CD4-positive, alpha-beta T cell treated with Interleukin-4 for 1 hour (primary cell): ENCODE data around the gene GJA3.
"Not testable (repeated sequence)": the region's sequence is repeated elsewhere in the genome, so short reads cannot be mapped to it uniquely, and the experiment has no call there.

ENCODE experiments used
- DNase-seq, 2 donors: peaks; one replicate each; pipeline ENCODE4 v3.0.0-alpha.2; 2020 to 2022

GJA3 gene

DNA sequence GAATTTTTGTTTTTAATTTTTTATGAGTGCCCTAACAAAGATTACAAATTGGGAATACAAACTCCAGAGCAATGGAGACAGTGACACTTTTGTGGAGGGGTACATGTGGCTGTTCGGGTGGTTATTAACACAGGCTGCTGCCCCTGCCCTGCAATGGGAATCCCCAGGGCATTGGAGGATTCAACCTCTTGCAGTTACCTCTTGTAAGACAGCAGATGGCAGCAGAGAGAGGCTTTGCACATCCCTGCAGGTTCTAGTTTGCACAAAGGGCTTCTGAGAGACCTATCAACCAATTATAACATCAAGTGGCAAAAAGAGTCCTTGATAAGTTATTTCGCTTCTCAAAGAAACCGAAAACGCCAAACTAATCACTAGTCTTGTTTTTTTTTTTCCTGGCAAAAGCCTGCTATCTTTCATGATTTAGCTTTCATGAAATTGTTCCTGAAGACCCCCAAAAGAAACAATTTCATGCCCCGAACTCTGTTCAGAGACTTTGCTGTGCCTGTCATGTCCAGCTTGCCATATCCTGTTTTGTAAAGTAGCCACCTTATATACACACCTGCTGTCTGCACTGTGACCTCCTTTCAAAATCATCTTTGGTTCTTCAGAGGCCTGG, 21.5 kb upstream of the GJA3 start:
- DNase-seq: peak; percentile 70 to 77

DNA sequence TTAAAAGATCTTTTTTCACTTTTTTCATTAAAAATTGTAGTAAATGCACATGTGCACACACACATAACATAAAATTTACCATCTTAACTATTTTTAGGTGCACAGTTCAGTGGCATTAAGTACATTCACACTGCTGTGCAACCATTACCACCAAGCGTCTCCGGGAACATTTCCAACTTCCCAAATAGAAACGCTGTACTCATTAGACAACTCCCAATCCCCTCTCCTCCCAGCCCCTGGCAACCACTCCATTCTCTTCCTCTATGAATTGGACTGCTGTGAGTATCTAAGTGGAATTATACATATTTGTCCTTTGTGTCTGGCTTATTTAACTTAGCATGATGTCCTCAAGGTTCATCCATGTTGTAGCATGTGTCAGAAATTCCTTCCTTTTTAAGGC, 20.3 kb upstream of the GJA3 start:
- no peak for DNase-seq

DNA sequence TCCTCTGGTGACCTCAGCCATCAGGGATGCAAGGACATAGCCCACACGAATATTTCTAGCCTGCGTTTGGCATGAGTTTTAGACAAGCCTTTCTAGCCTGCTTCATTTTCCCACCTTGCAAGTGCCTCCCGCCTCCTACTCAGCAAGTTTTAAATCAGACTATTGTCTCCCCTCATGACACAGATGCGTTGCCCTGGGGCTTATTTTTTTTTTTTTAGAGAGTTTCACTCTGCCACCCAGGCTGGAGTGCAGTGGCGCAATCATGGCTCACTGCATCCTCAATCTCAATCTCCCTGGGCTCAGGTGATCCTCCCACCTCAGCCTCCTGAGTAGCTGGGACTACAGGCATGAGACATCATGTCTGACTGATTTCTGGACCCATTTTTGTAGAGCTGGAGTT, 17.3 kb upstream of the GJA3 start:
- no peak for DNase-seq

DNA sequence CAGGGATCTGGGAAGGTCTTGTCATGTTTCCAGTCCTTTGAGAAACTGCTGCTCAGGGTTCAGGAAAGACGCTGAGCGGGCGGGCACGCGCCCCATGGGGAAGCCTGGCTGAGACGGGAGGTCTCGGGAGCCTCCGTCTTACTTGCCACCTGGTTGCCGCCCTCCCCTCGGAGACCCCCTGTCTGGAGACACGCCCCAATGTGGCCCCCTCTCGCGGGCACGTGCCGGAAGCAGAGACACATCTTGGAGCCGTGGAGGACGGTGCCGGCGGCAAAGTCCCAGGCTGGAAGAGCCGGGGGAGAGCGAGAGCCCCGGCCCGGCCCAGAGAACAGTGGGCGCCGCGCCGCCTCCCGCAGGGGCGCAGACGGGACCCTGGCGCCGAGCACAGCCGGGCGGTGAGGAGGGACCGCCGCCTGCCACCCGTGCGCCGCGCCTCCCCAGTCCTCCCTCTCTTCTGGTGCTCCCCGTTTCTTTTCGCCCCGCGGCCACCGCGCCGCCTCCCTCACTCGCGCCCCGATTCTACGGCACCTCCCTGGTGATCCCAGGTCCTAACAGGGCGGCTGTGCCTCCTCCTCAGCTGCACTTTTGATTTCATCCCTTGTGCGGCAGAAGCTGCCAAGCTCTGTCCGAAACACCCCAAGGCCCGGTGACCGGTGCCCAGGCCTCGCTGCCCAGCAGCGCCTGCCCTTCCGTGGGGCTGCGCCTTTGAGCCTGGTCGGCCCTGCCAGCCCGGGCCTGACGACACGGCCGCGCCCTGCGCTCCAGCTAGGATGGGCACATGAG, 16.4 kb upstream of the GJA3 start:
- DNase-seq: no peak

DNA sequence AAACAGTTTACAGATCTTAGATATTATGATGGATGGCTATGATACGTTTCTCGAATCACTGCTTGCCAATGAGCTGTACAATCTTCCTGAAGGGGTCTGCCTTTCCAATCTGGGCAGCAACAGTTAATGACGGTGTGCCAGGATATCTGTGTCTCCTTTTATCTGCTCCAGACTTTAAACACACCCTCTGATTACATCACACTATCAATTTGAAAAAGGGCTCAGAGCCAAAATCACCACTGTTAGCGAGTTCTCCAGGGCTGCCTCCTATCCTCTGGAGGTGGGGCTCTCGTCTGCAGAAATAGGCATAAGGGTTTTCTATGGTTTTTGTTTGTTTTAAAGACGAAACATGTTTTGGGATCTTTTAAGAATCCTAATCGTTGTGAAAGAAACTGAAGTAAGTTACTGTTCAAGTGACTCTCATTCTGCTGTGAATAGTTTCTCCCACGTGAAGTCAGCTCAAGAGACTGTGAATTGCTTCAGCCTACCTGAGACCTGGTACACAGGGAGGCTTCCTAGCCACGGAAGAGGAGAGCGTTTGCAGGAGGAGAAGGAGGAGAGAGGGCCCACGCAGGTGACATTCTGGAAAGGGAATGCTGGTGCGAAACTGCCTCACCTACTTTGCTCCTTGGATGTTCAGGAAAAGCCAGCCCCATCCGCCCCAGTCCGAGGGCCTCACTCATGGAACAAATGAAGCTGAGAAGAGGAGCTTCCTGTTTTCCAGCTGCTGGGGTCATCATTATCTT, 15.2 kb upstream of the GJA3 start:
- DNase-seq: no peak

DNA sequence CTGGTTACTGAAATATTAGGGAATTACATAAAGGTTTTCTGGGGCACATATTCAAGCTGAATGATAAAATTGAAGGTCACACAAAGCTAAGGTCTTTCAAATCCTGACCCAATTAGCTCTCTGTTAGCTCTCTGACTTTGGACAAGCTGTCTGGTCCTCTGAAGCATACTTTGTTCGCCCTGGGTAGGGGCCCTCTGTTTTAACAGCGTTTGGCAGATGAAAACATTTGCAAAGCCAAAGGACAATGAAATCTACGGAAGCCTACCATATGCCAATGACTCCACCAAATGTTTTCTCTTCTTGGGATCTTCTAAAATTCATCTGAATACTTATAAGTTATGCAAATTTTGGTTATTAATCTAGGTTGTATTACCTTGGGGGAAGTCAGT, 14.5 kb upstream of the GJA3 start:
- DNase-seq: no peak

DNA sequence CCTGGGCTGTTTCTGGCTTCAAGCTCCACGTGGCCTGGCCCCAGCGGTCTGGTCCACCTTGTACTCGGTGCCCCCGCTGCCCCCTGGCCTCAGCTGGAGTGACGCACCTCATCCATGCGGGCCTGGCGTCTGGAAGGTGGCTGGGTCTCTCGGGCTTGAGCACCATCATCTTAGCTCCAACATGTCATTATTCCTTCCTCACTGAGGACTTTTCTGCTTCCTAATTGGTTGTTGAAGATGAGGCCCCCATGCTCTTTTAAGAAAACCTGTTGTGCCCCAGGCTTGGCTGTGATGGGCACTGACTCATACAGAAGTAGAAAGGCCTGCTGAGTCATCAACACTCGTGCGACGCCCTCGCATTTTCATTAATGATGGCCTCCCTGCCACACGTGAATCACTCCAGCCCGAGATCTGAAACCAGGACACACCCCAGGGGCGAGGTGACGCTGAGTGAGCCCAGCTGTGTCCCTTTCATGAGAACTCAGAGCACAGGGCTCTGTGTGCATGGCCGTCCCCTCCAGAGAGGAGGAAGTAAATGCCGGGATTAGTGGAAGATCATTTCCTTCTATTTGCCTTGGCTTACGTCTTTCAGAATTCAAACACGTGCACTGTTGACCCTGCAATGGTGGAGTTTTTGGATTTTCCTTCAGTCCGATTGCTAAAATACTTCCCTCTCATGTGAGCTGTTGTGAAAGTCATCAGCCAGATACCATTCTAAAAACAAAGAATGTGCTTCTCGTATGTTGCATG, 14.0 kb upstream of the GJA3 start:
- peak; percentile 29 to 86 for DNase-seq

DNA sequence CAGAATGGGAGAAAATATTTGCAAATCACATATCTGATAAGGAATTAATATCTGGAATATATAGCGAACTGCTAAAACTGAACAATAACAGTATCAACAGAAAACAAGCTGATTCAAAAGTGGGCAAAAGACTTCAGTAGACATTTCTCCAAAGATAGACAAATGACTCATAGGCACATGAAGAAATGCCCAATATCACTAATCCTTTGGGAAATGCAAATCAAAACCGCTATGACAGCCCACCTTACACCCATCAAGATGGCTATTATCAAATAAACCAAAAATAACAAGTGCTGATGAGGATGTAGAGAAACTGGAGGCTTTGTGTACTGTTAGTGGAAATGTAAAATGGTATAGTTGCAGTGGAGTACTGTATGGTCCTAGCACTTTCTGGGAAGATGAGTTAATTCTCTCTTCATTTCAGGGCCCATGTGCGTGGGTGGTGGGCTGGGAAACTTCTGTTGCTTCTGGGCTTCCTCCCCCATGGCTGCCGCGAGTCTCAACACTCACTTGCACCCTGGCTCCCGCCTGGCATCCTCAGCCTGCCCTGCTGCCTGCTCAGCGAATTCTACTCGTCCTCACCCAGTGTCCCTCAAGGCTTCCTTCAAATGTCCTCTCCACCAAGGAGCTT, 12.4 kb upstream of the GJA3 start:
- DNase-seq: no peak

DNA sequence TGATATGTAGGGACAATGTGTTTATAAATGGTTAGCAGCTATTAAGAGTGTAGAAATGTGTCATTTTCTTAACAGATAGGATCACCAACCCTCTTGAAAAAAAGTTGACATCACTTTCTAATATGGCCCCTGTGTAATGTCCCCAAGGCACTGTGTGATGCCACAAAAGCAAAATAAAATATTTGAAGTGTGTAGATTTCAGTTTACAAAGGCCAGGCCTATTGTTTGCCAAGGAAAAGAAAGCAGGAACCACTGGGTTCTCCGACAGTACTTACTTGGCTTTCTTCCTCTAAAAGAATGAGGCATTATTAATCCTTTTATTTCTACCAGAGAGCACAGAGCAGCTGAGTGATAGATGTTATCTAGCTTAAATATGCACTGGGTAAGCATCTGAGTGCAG, 10.5 kb upstream of the GJA3 start:
- DNase-seq: no peak

DNA sequence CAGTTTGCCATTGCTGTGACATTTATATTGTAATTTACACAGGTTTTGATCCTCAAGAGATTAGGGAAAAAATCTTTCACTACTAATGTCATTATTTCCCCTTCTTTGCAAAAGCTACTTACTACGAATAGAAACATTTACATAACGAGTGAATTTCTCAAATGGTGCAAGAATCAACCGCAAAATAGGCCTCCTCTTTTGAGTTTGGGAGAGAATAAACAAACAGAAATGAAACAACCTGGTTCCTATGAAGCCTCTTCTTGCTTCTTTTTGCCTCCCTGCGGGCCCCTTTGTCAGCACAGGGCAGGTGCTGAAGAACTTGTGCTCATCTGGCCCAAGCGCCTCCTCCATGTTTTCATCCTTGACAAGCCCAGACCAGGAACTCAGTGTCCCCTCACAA, 10.1 kb upstream of the GJA3 start:
- no peak for DNase-seq

DNA sequence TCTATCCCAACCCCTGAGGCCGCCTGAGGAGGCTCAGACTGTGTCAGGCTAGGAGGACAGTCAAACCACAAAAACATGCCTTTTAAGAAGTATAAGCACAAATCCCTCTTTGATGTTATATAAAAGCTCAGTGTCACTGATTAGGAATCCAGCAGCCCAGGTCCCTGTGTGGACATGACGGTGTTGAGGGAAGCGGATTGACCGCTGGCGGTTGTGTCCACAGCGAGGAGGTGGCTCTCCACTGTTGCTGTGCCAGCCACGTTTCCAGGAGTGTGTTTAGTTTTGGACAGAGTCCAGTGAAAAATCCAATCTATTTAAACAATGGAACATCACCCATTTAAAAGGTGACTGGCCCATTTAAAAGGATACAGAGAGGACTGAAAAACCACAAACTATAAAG, 7.5 kb upstream of the GJA3 start:
- no peak for DNase-seq

DNA sequence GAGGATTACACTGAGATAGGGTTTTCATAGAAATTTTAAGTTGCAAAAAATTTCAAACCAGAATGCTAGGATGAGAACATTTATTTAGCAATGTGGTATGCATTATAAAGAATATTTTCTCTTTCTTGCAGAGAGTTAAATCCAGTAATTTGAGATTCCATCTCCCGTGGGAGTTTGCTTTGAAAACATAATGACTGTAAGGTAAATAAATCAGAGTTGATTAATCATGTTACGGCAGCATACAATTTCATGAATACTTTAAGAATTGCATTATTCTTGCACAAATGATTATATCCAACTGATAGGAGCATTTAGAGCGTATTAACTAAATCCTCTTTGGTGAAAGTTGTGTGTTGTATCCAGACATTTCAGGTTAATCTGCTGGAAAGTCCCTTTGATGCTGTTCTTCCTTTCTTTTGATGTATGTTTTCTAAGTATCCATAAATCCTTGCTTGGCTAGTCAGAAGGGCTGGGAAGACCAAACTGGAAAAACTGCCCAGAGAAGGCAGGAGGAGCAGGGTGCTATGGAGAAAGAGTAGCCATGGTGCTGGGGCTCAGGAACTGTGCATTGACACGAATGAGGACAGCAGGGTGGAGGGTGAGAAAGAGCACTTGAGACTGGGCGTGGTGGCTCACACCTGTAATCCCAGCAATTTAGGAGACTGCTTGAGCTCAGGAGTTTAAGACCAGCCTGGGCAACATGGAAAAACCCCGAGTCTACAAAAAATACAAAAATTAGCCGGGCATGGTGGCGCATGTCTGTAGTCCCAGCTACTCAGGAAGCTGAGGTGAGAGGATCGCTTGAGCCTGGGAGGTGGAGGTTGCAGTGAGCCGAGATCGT, 4.8 kb upstream of the GJA3 start:
- no peak for DNase-seq

DNA sequence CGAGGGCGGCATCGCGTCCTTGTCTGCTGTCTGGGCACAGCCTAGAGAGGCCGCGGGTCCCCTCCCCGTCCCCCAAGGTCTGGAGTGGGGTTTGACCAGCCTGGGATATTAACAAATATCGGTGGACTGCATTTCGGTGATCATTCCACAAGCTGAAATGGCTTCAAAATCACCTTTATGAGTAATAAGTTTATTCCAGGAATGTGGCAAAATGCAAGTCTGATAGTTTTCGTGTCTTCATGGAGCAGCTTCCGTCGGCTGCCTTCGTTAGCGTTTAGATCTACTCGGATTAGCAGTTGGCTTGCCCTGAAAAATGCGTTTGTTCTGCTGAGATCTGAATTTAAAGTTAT, 1.1 kb upstream of the GJA3 start:
- no peak for DNase-seq

DNA sequence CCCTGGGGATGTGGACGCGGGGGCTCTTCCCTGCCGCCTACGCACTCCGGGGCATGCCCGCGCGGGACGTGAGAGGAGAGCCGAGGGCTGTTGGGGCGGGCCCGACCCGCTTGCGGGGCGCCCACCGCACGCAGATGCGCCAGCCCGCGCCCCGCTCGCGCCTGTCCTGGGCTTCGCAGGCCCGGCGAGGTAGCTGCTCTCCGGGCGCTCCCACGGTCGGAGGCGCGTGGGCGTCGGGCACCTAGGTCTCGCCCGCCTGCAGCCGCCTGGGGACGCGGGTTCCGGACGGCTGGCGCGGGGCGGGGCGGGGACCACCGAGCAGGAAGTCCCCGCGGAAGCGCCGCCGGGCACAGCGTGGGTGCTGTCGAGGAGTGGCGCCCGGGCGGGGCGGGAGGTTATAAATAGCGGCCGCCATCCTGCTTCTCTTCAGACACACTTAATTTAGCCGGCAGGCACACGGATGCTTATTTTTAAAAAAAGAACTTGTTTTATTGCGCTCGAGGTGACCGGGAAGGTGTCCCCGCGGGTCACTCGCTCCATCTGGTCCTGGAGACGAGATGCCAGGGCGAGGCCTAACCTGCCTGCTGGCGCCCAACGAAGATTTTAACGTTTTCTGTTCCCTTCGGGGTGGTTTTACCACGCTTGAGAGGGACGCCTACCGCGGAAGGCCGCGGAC, 561 bp upstream of the GJA3 start:
- DNase-seq: peak; percentile 57 to 72

DNA sequence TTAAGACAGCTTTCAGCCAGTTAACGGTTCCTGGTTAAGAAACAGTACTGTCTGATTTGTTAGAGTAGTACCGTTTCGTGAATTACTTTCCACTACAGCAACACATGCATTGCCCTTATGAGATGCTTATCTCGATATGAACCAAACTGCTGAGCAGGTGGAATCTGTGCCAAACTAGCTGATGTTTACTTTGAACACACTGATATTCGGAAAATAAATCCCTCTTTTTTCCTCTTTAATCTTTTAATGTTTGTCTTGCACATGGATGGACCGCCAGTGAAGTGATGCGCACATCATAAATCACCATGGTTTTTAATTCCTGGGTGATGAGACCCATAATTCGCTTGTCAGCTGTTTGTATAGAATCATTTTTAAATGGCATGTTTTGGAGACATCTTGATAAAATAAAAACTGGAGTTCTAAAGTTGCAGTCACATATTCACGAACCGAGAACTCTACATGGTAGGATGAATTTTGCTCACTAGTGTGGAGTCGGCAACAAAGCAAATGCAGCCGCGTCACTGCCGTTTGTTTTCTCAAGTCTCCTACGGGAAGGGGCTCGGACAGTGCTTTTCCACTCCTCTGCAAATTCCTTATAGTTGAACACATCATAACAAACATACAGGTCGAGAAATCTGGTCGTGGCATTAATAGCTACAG, 1.1 kb downstream of the GJA3 start:
- DNase-seq: no peak

DNA sequence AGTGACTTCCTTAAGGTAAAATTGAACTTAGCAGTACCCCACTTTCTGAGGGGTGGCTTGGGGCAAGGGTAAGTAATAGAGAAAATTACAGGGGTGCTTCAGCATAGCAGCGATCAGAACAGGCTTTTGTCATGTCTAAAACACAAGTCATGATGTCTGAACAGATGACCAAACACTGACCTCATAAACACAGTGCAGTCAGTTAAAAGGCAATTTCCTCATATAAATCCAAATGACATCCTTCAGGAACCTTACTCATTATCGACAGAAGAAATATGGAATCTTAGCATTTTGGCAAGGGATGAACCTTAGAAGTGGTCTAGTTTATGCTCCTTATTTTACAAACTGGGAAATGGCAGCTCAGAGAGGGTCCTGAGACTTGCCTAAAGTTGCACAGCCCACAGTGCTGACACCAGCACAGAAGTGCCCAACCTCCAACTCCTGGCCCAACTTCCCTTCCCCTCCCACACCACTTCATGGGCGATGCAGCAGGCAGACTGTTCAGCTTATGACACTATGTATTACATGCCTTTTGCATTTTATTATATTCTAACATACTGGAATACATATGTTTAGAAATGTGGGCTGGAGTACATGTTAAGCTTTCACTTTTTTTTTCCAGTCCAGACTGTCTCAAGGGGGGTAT, 3.6 kb downstream of the GJA3 start:
- no peak for DNase-seq

DNA sequence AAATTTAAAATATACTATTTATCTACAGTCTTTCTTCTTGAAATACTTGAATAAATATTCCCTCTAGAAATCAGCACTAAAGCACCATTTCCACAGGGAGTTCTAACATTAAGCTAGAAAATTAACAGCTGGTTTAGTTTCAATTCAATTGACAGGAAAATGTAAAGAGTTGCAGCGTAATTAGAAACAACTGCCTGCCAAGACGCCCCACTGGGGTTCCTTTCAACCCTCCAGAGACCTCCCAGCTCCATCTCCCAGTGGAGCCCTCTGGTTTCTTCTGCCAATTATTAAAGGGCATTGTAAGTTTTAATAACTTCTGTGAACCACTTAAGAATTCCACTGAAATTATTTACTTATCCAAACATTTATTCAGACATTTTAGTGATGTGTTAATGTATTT, 4.2 kb downstream of the GJA3 start:
- no peak for DNase-seq

DNA sequence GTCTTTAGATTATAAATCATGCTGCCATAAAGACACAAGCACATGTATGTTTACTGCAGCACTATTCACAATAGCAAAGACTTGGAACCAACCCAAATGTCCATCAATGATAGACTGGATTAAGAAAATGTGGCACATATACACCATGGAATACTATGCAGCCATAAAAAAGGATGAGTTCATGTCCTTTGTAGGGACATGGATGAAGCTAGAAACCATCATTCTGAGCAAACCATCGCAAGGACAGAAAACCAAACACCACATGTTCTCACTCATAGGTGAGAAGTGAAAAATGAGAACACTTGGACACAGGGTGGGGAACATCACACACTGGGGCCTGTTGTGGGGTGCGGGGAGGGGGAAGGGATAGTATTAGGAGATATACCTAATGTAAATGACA, 7.6 kb downstream of the GJA3 start:
- not testable (repeated sequence) for DNase-seq

DNA sequence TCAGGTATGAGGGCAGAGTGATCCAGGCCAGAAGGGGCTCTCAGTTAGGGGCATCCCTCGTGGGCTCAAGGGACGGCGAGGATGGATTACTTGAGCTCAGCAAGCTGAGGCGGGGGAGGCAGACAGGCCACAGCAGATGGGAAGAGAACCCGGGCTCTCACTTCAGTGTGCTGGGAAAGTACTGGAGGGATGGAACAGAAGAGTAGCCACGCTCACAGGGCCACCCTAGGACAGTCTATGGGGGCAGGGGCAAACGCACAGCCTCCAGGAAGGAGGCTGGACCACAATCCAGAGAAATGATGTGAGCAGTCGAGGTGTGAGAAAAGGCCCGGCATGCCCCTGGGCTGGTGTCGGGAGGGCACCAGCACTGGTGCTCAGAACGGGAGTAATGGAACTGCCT, 9.2 kb downstream of the GJA3 start:
- DNase-seq: no peak

DNA sequence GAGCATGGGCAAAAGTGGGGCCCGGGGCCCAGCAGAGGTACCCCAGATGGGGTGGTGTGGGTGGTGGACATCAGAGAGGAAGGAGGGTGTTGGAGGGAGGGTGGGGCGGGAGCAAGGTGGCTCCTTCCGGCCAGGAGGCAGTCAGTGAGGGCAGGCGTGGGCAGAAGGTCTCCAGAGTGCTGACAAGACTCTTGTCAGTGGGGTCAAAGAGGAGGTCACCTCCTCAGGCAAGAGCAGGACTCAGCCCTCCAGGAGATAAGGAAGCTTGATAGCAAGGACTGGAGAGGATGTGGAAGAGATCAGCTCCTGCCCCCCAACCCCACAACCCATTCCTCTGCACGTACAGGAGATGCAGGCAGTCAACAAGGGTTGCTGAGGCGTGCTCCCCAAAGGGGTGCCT, 9.8 kb downstream of the GJA3 start:
- no peak for DNase-seq
